HEK293 (cell line): ENCODE results near the gene RBM39.

Source experiments
- CTCF ChIA-PET: fragments of 350-600 bp; formaldehyde crosslinking; extraction: SDS; loops from one replicate; lab custom pipeline; 2021; ENCODE audit warnings: antibody characterized with exemption; lab: Yijun Ruan, JAX
- POLR2A ChIA-PET: fragments of 300-600 bp; formaldehyde crosslinking; extraction: SDS; loops from one replicate; lab custom pipeline; 2020; ENCODE audit warnings: antibody characterized with exemption, inconsistent platforms; lab: Yijun Ruan, JAX
- H3K27ac ChIP-seq: fragments of 200-500 bp; sonication (Bioruptor generic); 2 replicates; pipeline ENCODE4 v1.5.1; 2014; ENCODE audit warnings: low read depth, low read length, control low read depth, inconsistent platforms; ENCODE audit errors: extremely low read depth
- H3K36me3 ChIP-seq, 2 experiments: fragments of 200-500 bp in 1 of 2; sonication (Bioruptor generic) in 1 of 2; 1 replicate in 1 of 2; 2 replicates in 1 of 2; pipeline ENCODE4 v1.5.1; 2014 to 2017; ENCODE audit warnings: inconsistent platforms in 2 of 2, low read length in 2 of 2; ENCODE audit not compliant: control insufficient read depth in 2 of 2, insufficient read depth in 1 of 2
- H3K4me1 ChIP-seq: fragments of 200-500 bp; sonication (Bioruptor generic); 2 replicates; pipeline ENCODE4 v1.5.1; 2014; ENCODE audit warnings: mild to moderate bottlenecking, low read length, inconsistent platforms; ENCODE audit not compliant: control insufficient read depth, insufficient read depth
- H3K4me3 ChIP-seq: 2 replicates; pipeline ENCODE4 v1.5.1; 2011; ENCODE audit warnings: low read depth, mild to moderate bottlenecking, control low read depth, low read length, moderate library complexity
- H3K9me3 ChIP-seq: fragments of 200-500 bp; sonication (Bioruptor generic); 2 replicates; pipeline ENCODE4 v1.5.1; 2014; ENCODE audit warnings: low read depth, low read length, inconsistent platforms; ENCODE audit not compliant: control insufficient read depth, insufficient read depth
- SCRT1 ChIP-seq: fragments of 450-650 bp; formaldehyde crosslinking; IDR thresholded peaks from 2 replicates; pipeline ENCODE4 v1.5.1; 2016; ENCODE audit warnings: missing biosample characterization, missing genetic modification characterization, borderline replicate concordance
- SCRT2 ChIP-seq: fragments of 450-650 bp; formaldehyde crosslinking; IDR thresholded peaks from 2 replicates; pipeline ENCODE4 v1.5.1; 2016; ENCODE audit warnings: missing biosample characterization, missing genetic modification characterization
- SP7 ChIP-seq: fragments of 450-650 bp; formaldehyde crosslinking; IDR thresholded peaks from 2 replicates; pipeline ENCODE4 v1.5.1; 2016; ENCODE audit warnings: missing biosample characterization, missing genetic modification characterization
- YY1 ChIP-seq: fragments of 450-650 bp; formaldehyde crosslinking; IDR thresholded peaks from 2 replicates; pipeline ENCODE4 v1.5.1; 2018; ENCODE audit warnings: missing biosample characterization, missing genetic modification characterization
- ZNF140 ChIP-seq: fragments of 450-650 bp; formaldehyde crosslinking; IDR thresholded peaks from 2 replicates; pipeline ENCODE4 v1.5.1; 2016; ENCODE audit warnings: missing biosample characterization, missing genetic modification characterization
- ZNF221 ChIP-seq: fragments of 450-650 bp; formaldehyde crosslinking; IDR thresholded peaks from 2 replicates; pipeline ENCODE4 v1.5.1; 2017; ENCODE audit warnings: missing biosample characterization, missing genetic modification characterization, borderline replicate concordance
- ZNF335 ChIP-seq: fragments of 450-650 bp; formaldehyde crosslinking; conservative IDR thresholded peaks from 2 replicates; pipeline ENCODE4 v1.5.1; 2016; ENCODE audit warnings: missing biosample characterization, missing genetic modification characterization
- ZNF792 ChIP-seq: fragments of 450-650 bp; formaldehyde crosslinking; IDR thresholded peaks from 2 replicates; pipeline ENCODE4 v1.5.1; 2016; ENCODE audit warnings: missing biosample characterization, missing genetic modification characterization
- TF ChIP-seq, protein P1 (sequence below): fragments of 450-650 bp; formaldehyde crosslinking; IDR thresholded peaks from 2 replicates; pipeline ENCODE4 v1.5.1; 2017; ENCODE audit warnings: missing biosample characterization, missing genetic modification characterization
- TF ChIP-seq, protein P2 (sequence below): fragments of 450-650 bp; formaldehyde crosslinking; IDR thresholded peaks from 2 replicates; pipeline ENCODE4 v1.5.1; 2016; ENCODE audit warnings: missing biosample characterization, missing genetic modification characterization
- TF ChIP-seq, protein P3 (sequence below): fragments of 450-650 bp; formaldehyde crosslinking; IDR thresholded peaks from 2 replicates; pipeline ENCODE4 v1.5.1; 2017; ENCODE audit warnings: missing biosample characterization, mild to moderate bottlenecking, missing genetic modification characterization, moderate library complexity

Gene RBM39

DNA sequence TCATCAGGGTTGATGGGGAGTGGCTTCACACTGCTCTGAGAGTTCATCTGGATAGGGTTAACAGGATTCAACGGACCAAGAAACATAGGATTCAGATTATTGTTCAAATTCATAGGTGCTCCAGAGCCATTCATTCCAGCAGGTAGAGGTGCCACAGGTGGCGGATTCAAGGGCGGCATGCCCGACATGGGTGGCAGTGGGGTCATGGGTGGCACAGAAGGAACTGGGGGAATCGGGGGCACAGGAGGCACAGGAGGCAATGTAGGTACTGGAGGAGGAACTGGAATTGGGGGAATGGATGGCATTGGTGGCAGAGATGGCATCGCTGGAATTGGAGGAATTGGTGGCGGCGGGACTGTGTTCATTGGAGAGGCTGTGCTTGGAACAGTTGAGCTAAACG lies 87.6 kb downstream of the RBM39 start:
- POLR2A ChIA-PET: no interaction called here
- Histone ChIP-seq H3K9me3 (no peaks in the 10 kb centered on the region), H3K27ac (no peak overlapping the region), H3K4me1 (peaks cover 14% of the 10 kb centered on the region; the same call in 1 of the 2 replicates), H3K36me3 (peaks cover 4 to 50% of the 10 kb centered on the region in 2 experiments; a peak in 2 of 3 replicates), H3K4me3 (no peak overlapping the region)
- CTCF ChIA-PET: no interaction called here
- peak; percentile 82 for TF ChIP-seq SCRT2
- TF ChIP-seq SP7 (tag by site-specific recombination): no peak
- TF ChIP-seq, protein P1, sequence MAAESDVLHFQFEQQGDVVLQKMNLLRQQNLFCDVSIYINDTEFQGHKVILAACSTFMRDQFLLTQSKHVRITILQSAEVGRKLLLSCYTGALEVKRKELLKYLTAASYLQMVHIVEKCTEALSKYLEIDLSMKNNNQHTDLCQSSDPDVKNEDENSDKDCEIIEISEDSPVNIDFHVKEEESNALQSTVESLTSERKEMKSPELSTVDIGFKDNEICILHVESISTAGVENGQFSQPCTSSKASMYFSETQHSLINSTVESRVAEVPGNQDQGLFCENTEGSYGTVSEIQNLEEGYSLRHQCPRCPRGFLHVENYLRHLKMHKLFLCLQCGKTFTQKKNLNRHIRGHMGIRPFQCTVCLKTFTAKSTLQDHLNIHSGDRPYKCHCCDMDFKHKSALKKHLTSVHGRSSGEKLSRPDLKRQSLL (tag by site-specific recombination): no peak
- TF ChIP-seq, protein P2, sequence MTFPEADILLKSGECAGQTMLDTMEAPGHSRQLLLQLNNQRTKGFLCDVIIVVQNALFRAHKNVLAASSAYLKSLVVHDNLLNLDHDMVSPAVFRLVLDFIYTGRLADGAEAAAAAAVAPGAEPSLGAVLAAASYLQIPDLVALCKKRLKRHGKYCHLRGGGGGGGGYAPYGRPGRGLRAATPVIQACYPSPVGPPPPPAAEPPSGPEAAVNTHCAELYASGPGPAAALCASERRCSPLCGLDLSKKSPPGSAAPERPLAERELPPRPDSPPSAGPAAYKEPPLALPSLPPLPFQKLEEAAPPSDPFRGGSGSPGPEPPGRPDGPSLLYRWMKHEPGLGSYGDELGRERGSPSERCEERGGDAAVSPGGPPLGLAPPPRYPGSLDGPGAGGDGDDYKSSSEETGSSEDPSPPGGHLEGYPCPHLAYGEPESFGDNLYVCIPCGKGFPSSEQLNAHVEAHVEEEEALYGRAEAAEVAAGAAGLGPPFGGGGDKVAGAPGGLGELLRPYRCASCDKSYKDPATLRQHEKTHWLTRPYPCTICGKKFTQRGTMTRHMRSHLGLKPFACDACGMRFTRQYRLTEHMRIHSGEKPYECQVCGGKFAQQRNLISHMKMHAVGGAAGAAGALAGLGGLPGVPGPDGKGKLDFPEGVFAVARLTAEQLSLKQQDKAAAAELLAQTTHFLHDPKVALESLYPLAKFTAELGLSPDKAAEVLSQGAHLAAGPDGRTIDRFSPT: peak; percentile 79
- TF ChIP-seq, protein P3, sequence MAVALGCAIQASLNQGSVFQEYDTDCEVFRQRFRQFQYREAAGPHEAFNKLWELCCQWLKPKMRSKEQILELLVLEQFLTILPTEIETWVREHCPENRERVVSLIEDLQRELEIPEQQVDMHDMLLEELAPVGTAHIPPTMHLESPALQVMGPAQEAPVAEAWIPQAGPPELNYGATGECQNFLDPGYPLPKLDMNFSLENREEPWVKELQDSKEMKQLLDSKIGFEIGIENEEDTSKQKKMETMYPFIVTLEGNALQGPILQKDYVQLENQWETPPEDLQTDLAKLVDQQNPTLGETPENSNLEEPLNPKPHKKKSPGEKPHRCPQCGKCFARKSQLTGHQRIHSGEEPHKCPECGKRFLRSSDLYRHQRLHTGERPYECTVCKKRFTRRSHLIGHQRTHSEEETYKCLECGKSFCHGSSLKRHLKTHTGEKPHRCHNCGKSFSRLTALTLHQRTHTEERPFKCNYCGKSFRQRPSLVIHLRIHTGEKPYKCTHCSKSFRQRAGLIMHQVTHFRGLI: no peak
- TF ChIP-seq ZNF792 (tag by site-specific recombination): no peak
- TF ChIP-seq SCRT1: peak; percentile 74; the same call in 1 of the 2 replicates

DNA sequence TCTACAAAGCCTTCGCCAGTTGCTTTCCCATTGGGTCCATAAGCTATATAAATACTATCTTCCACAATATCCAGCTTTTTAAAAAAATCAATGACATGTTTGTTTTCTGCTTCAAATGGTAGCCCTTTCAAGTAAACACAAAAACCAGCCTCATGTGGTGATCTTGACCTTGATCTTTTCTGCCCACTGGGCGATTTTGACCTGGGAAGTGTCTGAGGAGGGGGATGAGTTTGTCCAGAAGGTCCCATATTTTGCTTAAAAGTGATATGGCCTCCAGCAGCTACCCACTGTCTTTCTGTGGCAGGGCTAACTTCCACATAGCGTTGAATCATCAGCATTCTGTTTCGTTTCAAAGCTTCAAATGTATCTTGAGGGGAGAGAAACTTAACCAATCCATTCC lies 88.2 kb downstream of the RBM39 start:
- H3K4me3 ChIP-seq: no peak overlapping the region
- TF ChIP-seq ZNF335 (tag by site-specific recombination) (no peak), ZNF221 (tag by site-specific recombination) (no peak), YY1 (tag by site-specific recombination) (no peak), ZNF140 (tag by site-specific recombination) (no peak)
- peaks cover 10% of the 10 kb centered on the region; the same call in 1 of the 2 replicates for H3K4me1 ChIP-seq
- no peak overlapping the region for H3K27ac ChIP-seq
- H3K9me3 ChIP-seq: no peaks in the 10 kb centered on the region
- ChIA-PET CTCF (no interaction called here), POLR2A (no interaction called here)
- H3K36me3 ChIP-seq: peaks cover 4 to 55% of the 10 kb centered on the region in 2 experiments; a peak in 2 of 3 replicates
